Effector memory CD8-positive, alpha-beta T cell (primary cell): ENCODE measurements around the gene BEST1.
A peak's percentile ranks its signal among the peaks of the same experiment; 100 is the strongest.

Experiments used
- ATAC-seq: fragments of 150-1000 bp; cut with Tn5 transposase; replicated peaks from 2 replicates; pipeline ENCODE4 v1.10.0; 2021; ENCODE audit warnings: mild to moderate bottlenecking, moderate library complexity
- DNase-seq, 3 experiments: peaks; one replicate each; pipeline ENCODE4 v3.0.0; 2021
- H3K27ac Mint-ChIP-seq, 2 donors: one replicate each; pipeline ENCODE4 v1.8.0; 2022; ENCODE audit warnings: mild to moderate bottlenecking in 2 of 2, mixed read lengths in 2 of 2, moderate library complexity in 2 of 2
- H3K27me3 Mint-ChIP-seq, 2 donors: one replicate each; pipeline ENCODE4 v1.8.0; 2022; ENCODE audit warnings: mixed read lengths in 2 of 2
- H3K36me3 Mint-ChIP-seq: one replicate; pipeline ENCODE4 v1.8.0; 2022; ENCODE audit warnings: mild to moderate bottlenecking, moderate library complexity, mixed read lengths; ENCODE audit not compliant: insufficient read depth
- H3K4me1 Mint-ChIP-seq, 2 donors: one replicate each; pipeline ENCODE4 v1.8.0; 2022; ENCODE audit warnings: low read depth in 2 of 2, mixed read lengths in 2 of 2
- H3K4me3 Mint-ChIP-seq, 2 donors: one replicate each; pipeline ENCODE4 v1.8.0; 2022; ENCODE audit warnings: mild to moderate bottlenecking in 2 of 2, mixed read lengths in 2 of 2, moderate library complexity in 2 of 2
- H3K9me3 Mint-ChIP-seq, 2 donors: one replicate each; pipeline ENCODE4 v1.8.0; 2022; ENCODE audit warnings: mixed read lengths in 2 of 2

BEST1 gene

DNA sequence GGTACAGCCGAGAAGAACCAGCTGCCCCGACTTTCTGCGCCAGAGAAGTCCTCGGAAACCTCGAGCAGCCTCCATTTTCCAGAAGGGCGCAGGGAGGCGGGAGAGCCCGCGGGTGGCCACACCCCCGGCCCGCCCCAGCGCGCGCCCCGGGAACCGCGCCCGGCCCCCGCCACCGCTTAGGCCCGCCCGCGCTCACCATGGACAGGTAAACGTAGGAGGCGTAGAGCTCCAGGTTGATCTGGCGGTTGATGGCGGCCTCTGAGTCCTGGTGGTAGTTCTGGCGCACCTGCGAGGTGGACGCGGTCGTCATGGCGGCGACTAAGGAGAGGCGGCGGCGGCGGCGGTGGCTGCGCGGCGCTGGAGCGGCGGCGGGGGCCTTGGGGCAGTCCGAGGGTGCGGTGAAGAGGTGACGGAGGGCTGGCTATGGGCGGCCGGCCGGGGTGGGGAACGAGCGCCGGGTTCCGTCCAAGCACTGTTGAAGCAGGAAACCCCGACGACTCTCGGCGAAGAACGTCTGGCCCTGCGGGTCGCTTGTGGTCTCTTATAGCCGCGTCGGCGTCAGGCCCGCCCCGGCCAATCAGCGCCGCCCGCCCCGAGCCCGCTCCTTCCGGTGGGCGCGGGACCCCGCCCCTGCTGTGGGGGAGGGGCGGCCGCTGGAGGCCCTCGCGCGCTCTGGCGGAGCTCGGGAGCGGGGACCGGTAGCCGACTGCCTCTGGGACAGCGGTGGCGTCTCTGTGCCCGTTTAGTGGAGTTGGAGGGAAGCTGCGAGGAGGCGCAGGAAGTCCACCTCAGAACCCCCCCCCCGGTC, 17.2 kb downstream of the BEST1 start, which contains the start of gene FTH1:
FTH1 (minus strand) TSS at position 519 of the 808 bp plus-strand sequence; CDS start at position 310, 209 bp downstream.
- DNase-seq (peak; percentile 86 to 90 (median 89)), ATAC-seq (peak; percentile 78)
- H3K27ac Mint-ChIP-seq: peak within 1 kb of the TSS; percentile 97
- H3K27me3 Mint-ChIP-seq: no peaks in the 10 kb centered on the region
- H3K36me3 Mint-ChIP-seq: peaks cover 72% of the 10 kb centered on the region
- H3K4me3 Mint-ChIP-seq: peak within 1 kb of the TSS; percentile 91 to 92
- no peaks in the 10 kb centered on the region for H3K9me3 Mint-ChIP-seq
- peaks cover 30 to 34% of the 10 kb centered on the region in 2 donors for H3K4me1 Mint-ChIP-seq

GRCh38 chr11:61967924-61968757, 18.0 kb downstream of the BEST1 start:
- DNase-seq: peak in 1 of 3 experiments; percentile 29
- H3K27me3 Mint-ChIP-seq: no peaks in the 10 kb centered on the region
- peak overlapping the region; percentile 91 to 92 for H3K4me3 Mint-ChIP-seq
- peak overlapping the region; percentile 97 for H3K27ac Mint-ChIP-seq
- H3K9me3 Mint-ChIP-seq: no peaks in the 10 kb centered on the region
- H3K36me3 Mint-ChIP-seq: peaks cover 64% of the 10 kb centered on the region
- peak; percentile 2 for ATAC-seq
- peaks cover 27 to 30% of the 10 kb centered on the region in 2 donors for H3K4me1 Mint-ChIP-seq

DNA sequence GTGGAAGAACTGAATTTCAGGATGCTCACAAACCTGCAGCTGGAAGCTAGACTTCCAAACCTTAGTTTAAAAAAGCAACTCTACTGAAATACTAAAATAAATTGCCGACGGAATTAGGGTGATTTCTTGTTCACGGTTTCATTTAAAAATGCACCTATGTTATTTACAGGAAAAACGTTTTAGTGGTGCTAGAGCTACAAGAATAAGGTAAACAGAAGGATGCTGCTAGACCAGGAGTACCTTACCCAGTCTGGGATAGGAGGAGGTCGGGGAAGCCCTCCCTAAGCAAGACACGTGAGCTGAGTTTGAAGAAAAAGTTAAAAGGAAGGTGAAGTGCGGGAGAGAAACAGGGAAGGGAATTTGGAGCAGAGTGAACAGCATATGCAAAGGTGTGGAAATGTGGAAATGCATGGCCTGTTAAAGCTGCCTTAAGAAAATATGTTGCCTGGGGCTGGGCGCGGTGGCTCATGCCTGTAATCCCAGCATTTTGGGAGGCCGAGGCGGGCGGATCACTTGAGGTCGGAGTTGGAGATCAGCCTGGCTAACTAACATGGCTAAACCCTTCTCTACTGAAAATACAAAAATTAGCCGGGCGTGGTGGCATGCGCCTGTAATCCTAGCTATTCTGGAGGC, 18.7 kb downstream of the BEST1 start:
- peaks cover 56% of the 10 kb centered on the region for H3K36me3 Mint-ChIP-seq
- DNase-seq (no peak), ATAC-seq (no peak)
- peak overlapping the region; percentile 70 to 97 for H3K27ac Mint-ChIP-seq
- H3K4me1 Mint-ChIP-seq: peaks cover 27 to 28% of the 10 kb centered on the region in 2 donors
- peak overlapping the region; percentile 91 to 92 for H3K4me3 Mint-ChIP-seq
- no peaks in the 10 kb centered on the region for H3K9me3 Mint-ChIP-seq
- no peaks in the 10 kb centered on the region for H3K27me3 Mint-ChIP-seq

DNA sequence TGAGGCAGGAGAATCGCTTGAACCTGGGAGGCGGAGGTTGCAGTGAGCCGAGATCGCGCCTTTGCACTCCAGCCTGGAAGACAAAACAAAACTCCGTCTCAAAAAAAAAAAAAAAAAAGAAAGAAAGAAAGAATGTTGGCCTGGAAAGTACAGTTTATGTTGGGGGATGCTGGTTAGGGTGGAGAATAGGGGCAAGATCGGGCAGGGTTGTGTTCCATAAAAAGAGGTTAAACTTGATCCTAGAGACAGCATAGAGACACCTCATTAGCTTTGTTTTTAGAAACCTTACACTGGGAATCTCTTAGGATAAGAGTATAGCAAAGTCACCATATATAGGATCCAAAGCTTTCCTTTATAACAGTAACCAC, 19.2 kb downstream of the BEST1 start:
- H3K9me3 Mint-ChIP-seq: no peaks in the 10 kb centered on the region
- DNase-seq: no peak
- no peak for ATAC-seq
- no peaks in the 10 kb centered on the region for H3K27me3 Mint-ChIP-seq
- peaks cover 51% of the 10 kb centered on the region for H3K36me3 Mint-ChIP-seq
- peak overlapping the region; percentile 42 to 92 for H3K4me3 Mint-ChIP-seq
- H3K27ac Mint-ChIP-seq: peak overlapping the region in 1 of 2 donors; percentile 70
- H3K4me1 Mint-ChIP-seq: peaks cover 26 to 27% of the 10 kb centered on the region in 2 donors

DNA sequence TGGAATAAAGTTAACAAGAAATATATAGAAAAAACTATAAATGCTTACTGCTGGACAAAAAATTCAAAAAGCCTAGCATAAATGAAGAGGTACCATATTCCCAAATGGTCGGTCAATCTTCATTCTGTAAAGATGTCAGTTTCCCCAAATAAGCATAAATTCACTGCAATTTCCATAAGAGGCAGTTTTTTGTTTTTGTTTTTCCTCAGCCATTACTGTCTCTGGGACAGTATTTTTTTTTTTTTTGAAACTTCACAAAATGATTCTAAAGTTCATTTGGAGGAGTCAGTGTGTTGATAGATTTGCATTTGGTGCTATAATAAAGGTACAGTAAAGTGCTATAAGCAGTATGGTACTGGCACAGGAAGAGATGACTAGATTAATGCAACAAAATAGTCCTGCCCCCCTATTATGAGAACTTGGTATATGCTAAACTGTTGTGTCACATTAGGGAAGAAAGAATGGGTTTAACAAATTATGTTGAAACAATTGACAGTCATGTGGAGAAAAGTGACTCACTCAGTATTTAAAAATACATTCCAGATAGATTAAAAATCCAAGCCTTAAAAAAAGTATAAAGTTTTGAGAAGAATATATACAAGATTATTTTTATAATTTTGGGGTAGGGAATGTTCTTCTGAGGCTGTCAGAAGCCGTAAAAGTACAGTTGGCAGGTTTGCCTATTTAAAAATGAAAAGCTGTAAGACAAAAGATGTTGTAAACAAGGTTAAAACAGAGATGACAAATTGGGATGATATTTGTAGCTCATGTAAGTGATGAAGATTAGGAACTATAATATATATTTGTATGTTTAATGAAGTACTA, 19.9 kb downstream of the BEST1 start:
- Mint-ChIP-seq H3K27ac (peak overlapping the region in 1 of 2 donors; percentile 70), H3K4me3 (no peak overlapping the region), H3K27me3 (no peaks in the 10 kb centered on the region), H3K9me3 (no peaks in the 10 kb centered on the region), H3K4me1 (peaks cover 22% of the 10 kb centered on the region in 2 donors), H3K36me3 (peaks cover 45% of the 10 kb centered on the region)
- ATAC-seq: no peak
- no peak for DNase-seq

GRCh38 chr11:61971248-61972111, 21.3 kb downstream of the BEST1 start:
- ATAC-seq: no peak
- no peak for DNase-seq
- peaks cover 12 to 17% of the 10 kb centered on the region in 2 donors for H3K4me1 Mint-ChIP-seq
- H3K4me3 Mint-ChIP-seq: no peak overlapping the region
- no peaks in the 10 kb centered on the region for H3K9me3 Mint-ChIP-seq
- H3K27me3 Mint-ChIP-seq: no peaks in the 10 kb centered on the region
- H3K36me3 Mint-ChIP-seq: peaks cover 34% of the 10 kb centered on the region
- peak overlapping the region in 1 of 2 donors; percentile 36 for H3K27ac Mint-ChIP-seq

- Mint-ChIP-seq H3K4me1 (peaks cover 11 to 17% of the 10 kb centered on the region in 2 donors), H3K36me3 (peaks cover 26% of the 10 kb centered on the region), H3K27ac (peak overlapping the region in 1 of 2 donors; percentile 7), H3K4me3 (no peak overlapping the region), H3K9me3 (no peaks in the 10 kb centered on the region), H3K27me3 (no peaks in the 10 kb centered on the region)
- ATAC-seq: no peak
- DNase-seq: no peak
Measured at GRCh38 chr11:61972112-61972671, 22.0 kb downstream of the BEST1 start.

- Mint-ChIP-seq H3K27me3 (no peaks in the 10 kb centered on the region), H3K27ac (peak overlapping the region in 1 of 2 donors; percentile 78)
Measured at GRCh38 chr11:61972672-61973475, 22.7 kb downstream of the BEST1 start.

DNA sequence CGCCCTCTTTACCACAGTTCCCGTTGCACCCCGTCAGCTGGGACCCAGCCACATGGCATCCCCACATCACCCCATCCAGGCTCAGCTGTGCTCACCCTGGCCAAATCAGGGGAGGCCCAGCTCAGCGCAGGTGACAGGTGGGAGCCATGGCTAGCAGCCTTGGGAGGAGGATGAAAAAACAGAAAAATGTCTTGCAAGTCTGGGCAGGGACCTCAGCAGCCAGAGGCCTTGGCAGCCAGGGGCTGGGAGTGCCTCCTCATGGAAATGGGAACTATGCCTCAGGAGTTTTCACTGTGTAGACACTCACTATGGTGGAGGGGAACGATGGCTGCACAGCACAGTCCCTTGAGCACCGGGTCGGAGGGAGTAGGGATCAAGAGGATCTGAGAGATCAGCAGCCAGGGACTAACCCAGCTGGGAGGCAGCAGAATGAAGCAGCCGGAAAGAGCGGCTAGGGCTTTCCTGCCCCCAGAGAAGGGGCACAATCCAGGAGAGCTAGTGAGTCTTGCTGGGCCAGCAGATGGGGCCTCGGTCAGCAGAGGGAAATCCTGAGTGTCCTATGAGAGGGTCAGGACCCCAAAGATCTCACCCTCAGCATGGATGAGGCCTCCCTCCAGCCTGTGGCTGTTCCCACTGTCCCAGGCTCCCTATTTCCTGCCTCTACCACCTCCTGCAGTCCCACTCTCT, 23.5 kb downstream of the BEST1 start:
- Mint-ChIP-seq H3K27ac (peak overlapping the region in 1 of 2 donors; percentile 78), H3K9me3 (no peaks in the 10 kb centered on the region), H3K4me1 (peaks cover 4 to 14% of the 10 kb centered on the region in 2 donors), H3K27me3 (no peaks in the 10 kb centered on the region), H3K4me3 (no peak overlapping the region), H3K36me3 (peaks cover 13% of the 10 kb centered on the region)
- no peak for DNase-seq
- no peak for ATAC-seq

More at GRCh38 chr11:61972672-61973475, 22.7 kb downstream of the BEST1 start:
- Mint-ChIP-seq H3K36me3 (peaks cover 20% of the 10 kb centered on the region), H3K4me3 (no peak overlapping the region), H3K4me1 (peaks cover 10 to 17% of the 10 kb centered on the region in 2 donors), H3K9me3 (no peaks in the 10 kb centered on the region)
- no peak for DNase-seq
- ATAC-seq: no peak

DNA sequence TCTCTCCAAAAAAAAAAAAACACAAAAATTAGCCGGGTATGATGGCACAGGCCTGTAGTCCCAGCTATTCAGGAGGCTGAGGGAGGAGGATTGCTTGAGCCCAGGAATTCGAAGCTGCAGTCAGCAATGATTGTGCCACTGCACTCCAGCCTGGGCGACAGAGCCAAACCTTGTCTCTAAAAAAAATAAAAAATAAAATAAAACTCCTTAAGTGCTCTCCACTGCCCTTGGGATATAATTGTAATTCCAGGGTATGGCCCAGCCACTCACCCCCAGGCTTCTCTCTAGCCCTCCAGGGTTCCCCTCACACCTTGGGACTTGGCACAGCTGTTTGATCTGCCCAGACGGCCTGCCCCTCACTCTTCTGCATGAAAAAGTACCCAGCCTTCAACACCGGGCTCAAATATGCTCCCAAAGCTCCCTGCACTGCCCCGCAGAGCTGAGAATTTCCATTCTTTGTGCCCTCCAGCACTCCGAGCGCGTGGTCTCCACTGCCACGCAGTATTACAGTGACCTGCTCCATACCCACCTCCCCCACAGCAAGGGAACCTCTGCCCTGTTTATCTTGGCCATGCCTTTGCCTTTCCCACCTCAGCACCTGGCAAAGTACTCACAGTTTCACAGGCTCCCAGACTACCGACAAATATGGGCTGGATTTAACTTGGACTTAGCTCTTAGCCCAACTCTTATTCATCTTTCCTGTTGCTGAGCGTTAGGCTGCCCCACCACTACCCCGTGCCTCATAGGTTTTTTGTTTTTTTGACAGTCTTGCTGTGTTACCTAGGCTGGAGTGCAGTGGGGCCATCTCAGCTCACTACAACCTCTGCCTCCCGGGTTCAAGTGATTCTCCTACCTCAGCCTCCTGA, 24.8 kb downstream of the BEST1 start:
- no peaks in the 10 kb centered on the region for H3K9me3 Mint-ChIP-seq

More for the DNA sequence above, 24.8 kb downstream of the BEST1 start:
- Mint-ChIP-seq H3K27ac (peak overlapping the region in 1 of 2 donors; percentile 8), H3K36me3 (peaks cover 6% of the 10 kb centered on the region), H3K27me3 (no peaks in the 10 kb centered on the region), H3K4me1 (peaks cover 2 to 14% of the 10 kb centered on the region in 2 donors), H3K4me3 (no peak overlapping the region)
- DNase-seq (no peak), ATAC-seq (no peak)
